HEK293 (cell line): ENCODE measurements around the gene WNT7A.

ENCODE experiments used
- BCL11A ChIP-seq: fragments of 450-650 bp; formaldehyde crosslinking; IDR thresholded peaks from 2 replicates; pipeline ENCODE4 v1.5.1; 2016; ENCODE audit warnings: low read depth, missing biosample characterization, missing genetic modification characterization
- GLIS1 ChIP-seq: fragments of 450-650 bp; formaldehyde crosslinking; IDR thresholded peaks from 2 replicates; pipeline ENCODE4 v1.5.1; 2016; ENCODE audit warnings: missing biosample characterization, missing genetic modification characterization
- GLIS2 ChIP-seq: fragments of 450-650 bp; formaldehyde crosslinking; IDR thresholded peaks from 2 replicates; pipeline ENCODE4 v1.5.1; 2016; ENCODE audit warnings: missing biosample characterization, missing genetic modification characterization
- KLF16 ChIP-seq: fragments of 450-650 bp; formaldehyde crosslinking; IDR thresholded peaks from 2 replicates; pipeline ENCODE4 v1.5.1; 2017; ENCODE audit warnings: missing biosample characterization, missing genetic modification characterization
- ZNF140 ChIP-seq: fragments of 450-650 bp; formaldehyde crosslinking; IDR thresholded peaks from 2 replicates; pipeline ENCODE4 v1.5.1; 2016; ENCODE audit warnings: missing biosample characterization, missing genetic modification characterization
- TF ChIP-seq, protein P1 (sequence below): fragments of 450-650 bp; formaldehyde crosslinking; IDR thresholded peaks from 2 replicates; pipeline ENCODE4 v1.5.1; 2016; ENCODE audit warnings: missing biosample characterization, missing genetic modification characterization

DNA sequence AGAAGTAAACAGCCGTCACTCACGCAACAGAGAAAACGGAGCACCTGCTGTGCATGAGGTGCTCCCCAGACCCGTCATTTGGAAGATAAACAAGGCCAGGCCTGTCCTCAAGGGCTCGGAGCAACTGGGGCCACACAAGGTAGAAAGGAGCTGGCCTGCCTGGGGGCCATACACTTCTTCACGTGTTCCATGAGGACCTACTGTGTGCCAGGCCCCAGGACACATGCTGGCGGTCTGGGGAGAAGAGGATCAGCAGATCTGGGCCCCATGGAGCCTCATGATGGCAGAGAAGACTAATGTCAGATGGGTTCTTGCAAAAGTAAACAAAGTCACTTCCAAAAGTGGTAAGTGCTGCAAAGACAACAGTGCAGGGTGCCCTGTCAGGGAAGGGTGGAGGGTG is 14.3 kb downstream of the WNT7A start:
- TF ChIP-seq GLIS1 (tag by site-specific recombination), result no peak
- TF ChIP-seq, protein P1, sequence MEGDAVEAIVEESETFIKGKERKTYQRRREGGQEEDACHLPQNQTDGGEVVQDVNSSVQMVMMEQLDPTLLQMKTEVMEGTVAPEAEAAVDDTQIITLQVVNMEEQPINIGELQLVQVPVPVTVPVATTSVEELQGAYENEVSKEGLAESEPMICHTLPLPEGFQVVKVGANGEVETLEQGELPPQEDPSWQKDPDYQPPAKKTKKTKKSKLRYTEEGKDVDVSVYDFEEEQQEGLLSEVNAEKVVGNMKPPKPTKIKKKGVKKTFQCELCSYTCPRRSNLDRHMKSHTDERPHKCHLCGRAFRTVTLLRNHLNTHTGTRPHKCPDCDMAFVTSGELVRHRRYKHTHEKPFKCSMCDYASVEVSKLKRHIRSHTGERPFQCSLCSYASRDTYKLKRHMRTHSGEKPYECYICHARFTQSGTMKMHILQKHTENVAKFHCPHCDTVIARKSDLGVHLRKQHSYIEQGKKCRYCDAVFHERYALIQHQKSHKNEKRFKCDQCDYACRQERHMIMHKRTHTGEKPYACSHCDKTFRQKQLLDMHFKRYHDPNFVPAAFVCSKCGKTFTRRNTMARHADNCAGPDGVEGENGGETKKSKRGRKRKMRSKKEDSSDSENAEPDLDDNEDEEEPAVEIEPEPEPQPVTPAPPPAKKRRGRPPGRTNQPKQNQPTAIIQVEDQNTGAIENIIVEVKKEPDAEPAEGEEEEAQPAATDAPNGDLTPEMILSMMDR (tag by site-specific recombination), result no peak
- no peak for TF ChIP-seq ZNF140 (tag by site-specific recombination)
- no peak for TF ChIP-seq GLIS2 (tag by site-specific recombination)
- TF ChIP-seq KLF16 (tag by site-specific recombination), result no peak
- TF ChIP-seq BCL11A (tag by site-specific recombination), result no peak
